ENCODE measurements around the gene TRPM1. TPM values are rescaled to one million over a fixed set of nuclear protein-coding genes. Genes with fewer than 3 reads are reported as not detected.

Gene TRPM1
- total and polyA plus RNA-seq, 9 of the 15 experiments (the other 6 are each of a cell fraction or from before 2014, with no cell fraction given): 0.01 to 0.06 (median 0.03) TPM; not detected in 5

DNA sequence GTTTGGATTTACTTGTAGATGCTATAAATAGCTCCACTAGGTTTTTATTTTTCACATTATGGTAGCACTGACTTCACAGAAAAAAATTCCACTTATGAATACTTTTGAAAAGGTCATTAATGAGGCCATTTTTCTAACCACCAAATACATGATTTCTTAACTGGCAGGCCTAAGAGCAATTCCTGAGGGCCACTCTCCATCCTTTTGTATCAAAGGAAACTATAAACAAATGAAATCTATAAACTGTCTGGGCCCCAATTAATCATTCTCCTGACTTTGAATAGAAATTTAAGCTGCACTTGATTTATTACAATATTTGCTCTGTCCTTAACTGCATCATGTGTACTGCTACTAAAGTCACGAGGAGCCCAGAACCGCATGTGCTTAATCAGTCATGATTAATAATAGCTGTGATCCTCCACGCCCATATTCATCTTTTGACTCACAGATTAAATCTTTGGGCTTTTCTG, 85.0 kb downstream of the TRPM1 start (continued):
- TF ChIP-seq MEF2A (IDR thresholded peaks at IDR 0.05; ENCODE audit: control insufficient read depth, low read depth, low read length) (no peak), MXI1 (IDR thresholded peaks at IDR 0.05; ENCODE audit: low read depth, low read length) (no peak), BRD4 (IDR thresholded peaks at IDR 0.05) (no peak), LEF1 (IDR thresholded peaks at IDR 0.05) (no peak), ARID1B (IDR thresholded peaks at IDR 0.05) (no peak), PTBP1 (IDR thresholded peaks at IDR 0.05; ENCODE audit: low read depth, low read length) (no peak), ZEB2 (IDR thresholded peaks at IDR 0.05) (no peak), SNRNP70 (optimal IDR thresholded peaks at IDR 0.05; ENCODE audit: low read depth, low read length) (no peak), TEAD1 (CRISPR knock-in tag; IDR thresholded peaks at IDR 0.05) (no peak), ZNF316 (IDR thresholded peaks at IDR 0.05) (no peak), ZNF12 (CRISPR knock-in tag; IDR thresholded peaks at IDR 0.05) (no peak), ARHGAP35 (IDR thresholded peaks at IDR 0.05; ENCODE audit: partially characterized antibody) (no peak), ZNF695 (CRISPR knock-in tag; IDR thresholded peaks at IDR 0.05) (no peak)
- TF ChIP-seq, protein P1, sequence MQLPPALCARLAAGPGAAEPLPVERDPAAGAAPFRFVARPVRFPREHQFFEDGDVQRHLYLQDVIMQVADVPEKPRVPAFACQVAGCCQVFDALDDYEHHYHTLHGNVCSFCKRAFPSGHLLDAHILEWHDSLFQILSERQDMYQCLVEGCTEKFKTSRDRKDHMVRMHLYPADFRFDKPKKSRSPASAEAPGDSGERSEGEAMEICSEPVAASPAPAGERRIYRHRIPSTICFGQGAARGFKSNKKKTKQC (CRISPR knock-in tag; IDR thresholded peaks at IDR 0.05): no peak
- TF ChIP-seq, protein P2, sequence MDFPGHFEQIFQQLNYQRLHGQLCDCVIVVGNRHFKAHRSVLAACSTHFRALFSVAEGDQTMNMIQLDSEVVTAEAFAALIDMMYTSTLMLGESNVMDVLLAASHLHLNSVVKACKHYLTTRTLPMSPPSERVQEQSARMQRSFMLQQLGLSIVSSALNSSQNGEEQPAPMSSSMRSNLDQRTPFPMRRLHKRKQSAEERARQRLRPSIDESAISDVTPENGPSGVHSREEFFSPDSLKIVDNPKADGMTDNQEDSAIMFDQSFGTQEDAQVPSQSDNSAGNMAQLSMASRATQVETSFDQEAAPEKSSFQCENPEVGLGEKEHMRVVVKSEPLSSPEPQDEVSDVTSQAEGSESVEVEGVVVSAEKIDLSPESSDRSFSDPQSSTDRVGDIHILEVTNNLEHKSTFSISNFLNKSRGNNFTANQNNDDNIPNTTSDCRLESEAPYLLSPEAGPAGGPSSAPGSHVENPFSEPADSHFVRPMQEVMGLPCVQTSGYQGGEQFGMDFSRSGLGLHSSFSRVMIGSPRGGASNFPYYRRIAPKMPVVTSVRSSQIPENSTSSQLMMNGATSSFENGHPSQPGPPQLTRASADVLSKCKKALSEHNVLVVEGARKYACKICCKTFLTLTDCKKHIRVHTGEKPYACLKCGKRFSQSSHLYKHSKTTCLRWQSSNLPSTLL (IDR thresholded peaks at IDR 0.05): no peak
